Activated CD4-positive, CD25-positive, alpha-beta regulatory T cell treated with anti-CD3 and anti-CD28 coated beads, Interleukin-2, amount 50 U/mL, for 72 hours (primary cell): ENCODE measurements around the gene TMA7B.

Experiments used
- DNase-seq: peaks from one replicate; pipeline ENCODE4 v3.0.0; 2021

The TMA7B gene

GRCh38 chr22:39959640-39960447 lies at the start of gene TMA7B:
TMA7B (plus strand) TSS chr22:39960397; CDS start chr22:39964375, 3,978 bp downstream.
- DNase-seq: peak; percentile 46

- DNase-seq: no peak
These were observed 49.2 kb upstream of the TMA7B start for GRCh38 chr22:39910876-39911613.

- no peak for DNase-seq
These were observed 46.9 kb upstream of the TMA7B start for GRCh38 chr22:39913321-39913720.

GRCh38 chr22:39913886-39914285 lies 46.3 kb upstream of the TMA7B start:
- no peak for DNase-seq

GRCh38 chr22:39914584-39914983 lies 45.6 kb upstream of the TMA7B start:
- no peak for DNase-seq

- no peak for DNase-seq
These were observed 44.9 kb upstream of the TMA7B start for GRCh38 chr22:39915295-39915726.

- DNase-seq: no peak
These were observed 43.7 kb upstream of the TMA7B start for GRCh38 chr22:39916496-39916895.

- no peak for DNase-seq
These were observed 43.0 kb upstream of the TMA7B start for GRCh38 chr22:39917197-39917643.

- no peak for DNase-seq
These were observed 42.3 kb upstream of the TMA7B start for GRCh38 chr22:39917776-39918495.

- DNase-seq: peak; percentile 63
These were observed 40.0 kb upstream of the TMA7B start for GRCh38 chr22:39920134-39920743.

GRCh38 chr22:39923696-39924095 lies 36.5 kb upstream of the TMA7B start:
- no peak for DNase-seq

GRCh38 chr22:39924286-39924685 lies 35.9 kb upstream of the TMA7B start:
- no peak for DNase-seq

GRCh38 chr22:39925273-39925672 lies 34.9 kb upstream of the TMA7B start:
- no peak for DNase-seq

- no peak for DNase-seq
These were observed 34.1 kb upstream of the TMA7B start for GRCh38 chr22:39925909-39926679.

- DNase-seq: no peak
These were observed 33.4 kb upstream of the TMA7B start for GRCh38 chr22:39926753-39927152.

GRCh38 chr22:39927544-39927943 lies 32.7 kb upstream of the TMA7B start:
- DNase-seq: no peak

- no peak for DNase-seq
These were observed 31.4 kb upstream of the TMA7B start for GRCh38 chr22:39928536-39929520.

- DNase-seq: no peak
These were observed 28.9 kb upstream of the TMA7B start for GRCh38 chr22:39931251-39931650.

GRCh38 chr22:39932166-39932565 lies 28.0 kb upstream of the TMA7B start:
- DNase-seq: no peak

- peak; percentile 53 for DNase-seq
These were observed 27.1 kb upstream of the TMA7B start for GRCh38 chr22:39932918-39933649.
